ENCODE results near the gene TSPAN4. TPM values are rescaled to one million over a fixed set of nuclear protein-coding genes. Genes with fewer than 3 reads are reported as not detected.

The TSPAN4 gene
- total RNA-seq, 2 donors from 2014 or later, result 48.8 to 94.9 TPM

DNA sequence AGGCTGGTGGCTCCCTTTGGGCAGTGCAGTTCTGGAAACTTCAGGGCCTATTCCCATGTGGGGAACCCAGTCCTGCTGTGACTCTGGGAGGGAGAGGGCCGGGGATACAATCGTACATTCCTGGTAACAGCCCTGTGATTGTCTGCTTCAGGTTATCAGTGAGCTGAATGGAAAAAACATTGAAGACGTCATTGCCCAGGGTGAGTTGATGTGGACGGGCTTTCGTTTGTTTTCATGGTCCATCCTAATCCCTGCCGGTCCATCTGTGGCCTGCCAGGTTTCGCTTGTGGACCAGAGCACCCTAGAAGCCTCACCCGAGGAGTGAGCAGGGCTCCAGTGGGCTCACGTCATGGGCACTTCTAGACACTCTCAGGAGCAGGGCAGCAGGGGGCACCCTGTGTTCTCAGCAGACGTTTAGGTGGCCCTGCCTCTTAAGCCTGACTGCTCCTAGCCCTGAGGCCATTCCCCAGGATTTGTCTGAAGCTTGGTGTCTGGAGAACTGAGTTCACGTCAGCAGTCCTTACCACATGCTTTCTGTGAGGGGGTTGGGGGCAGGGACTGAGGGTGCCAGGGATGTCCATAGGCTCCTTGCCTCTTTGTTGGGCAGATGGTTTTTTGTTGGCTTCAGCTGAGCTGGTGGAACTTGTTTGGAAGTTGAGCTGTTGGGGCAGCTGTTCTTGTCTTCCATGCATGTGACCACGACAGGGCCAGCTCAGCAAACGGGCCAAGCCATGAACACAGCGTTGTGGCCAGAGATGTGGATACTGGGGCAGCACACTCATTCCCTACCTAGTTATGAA lies 31.0 kb upstream of the TSPAN4 start:
- WGBS, result 62% methylated on average over 14 of the region's 14 CpGs
- H3K36me3 ChIP-seq, result peaks cover 5 to 21% of the 10 kb centered on the region in 2 donors
- H3K27ac ChIP-seq, result no peak overlapping the region
- H3K9me3 ChIP-seq, result no peaks in the 10 kb centered on the region
- no peak for DNase-seq (ENCODE audit: low spot score)
- peaks cover 13% of the 10 kb centered on the region for H3K4me1 ChIP-seq (replicated peaks)
- H3K27me3 ChIP-seq (replicated peaks; ENCODE audit: insufficient read depth), result no peaks in the 10 kb centered on the region
- H3K4me3 ChIP-seq, result no peak overlapping the region
- no peak for TF ChIP-seq POLR2A (IDR thresholded peaks at IDR 0.05)
- TF ChIP-seq, protein P1, sequence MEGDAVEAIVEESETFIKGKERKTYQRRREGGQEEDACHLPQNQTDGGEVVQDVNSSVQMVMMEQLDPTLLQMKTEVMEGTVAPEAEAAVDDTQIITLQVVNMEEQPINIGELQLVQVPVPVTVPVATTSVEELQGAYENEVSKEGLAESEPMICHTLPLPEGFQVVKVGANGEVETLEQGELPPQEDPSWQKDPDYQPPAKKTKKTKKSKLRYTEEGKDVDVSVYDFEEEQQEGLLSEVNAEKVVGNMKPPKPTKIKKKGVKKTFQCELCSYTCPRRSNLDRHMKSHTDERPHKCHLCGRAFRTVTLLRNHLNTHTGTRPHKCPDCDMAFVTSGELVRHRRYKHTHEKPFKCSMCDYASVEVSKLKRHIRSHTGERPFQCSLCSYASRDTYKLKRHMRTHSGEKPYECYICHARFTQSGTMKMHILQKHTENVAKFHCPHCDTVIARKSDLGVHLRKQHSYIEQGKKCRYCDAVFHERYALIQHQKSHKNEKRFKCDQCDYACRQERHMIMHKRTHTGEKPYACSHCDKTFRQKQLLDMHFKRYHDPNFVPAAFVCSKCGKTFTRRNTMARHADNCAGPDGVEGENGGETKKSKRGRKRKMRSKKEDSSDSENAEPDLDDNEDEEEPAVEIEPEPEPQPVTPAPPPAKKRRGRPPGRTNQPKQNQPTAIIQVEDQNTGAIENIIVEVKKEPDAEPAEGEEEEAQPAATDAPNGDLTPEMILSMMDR (IDR thresholded peaks at IDR 0.05), result no peak
- no peak for TF ChIP-seq POLR2AphosphoS5 (IDR thresholded peaks at IDR 0.05)
- intact Hi-C loops (cut with DNase I), result no loop called here

DNA sequence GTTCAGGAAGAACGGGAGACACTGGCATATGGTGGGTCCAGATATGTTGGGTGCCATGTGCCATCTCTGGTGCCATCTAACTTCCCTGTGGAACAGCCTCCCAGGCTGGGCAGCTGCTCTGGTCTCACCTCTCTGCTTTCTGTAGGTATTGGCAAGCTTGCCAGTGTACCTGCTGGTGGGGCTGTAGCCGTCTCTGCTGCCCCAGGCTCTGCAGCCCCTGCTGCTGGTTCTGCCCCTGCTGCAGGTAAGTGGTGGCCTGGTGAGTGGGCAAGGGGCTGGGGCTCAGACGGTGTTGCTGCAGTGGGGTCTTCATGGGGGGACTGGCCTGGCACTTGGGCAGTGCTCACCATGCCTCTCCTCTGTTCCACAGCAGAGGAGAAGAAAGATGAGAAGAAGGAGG lies 30.3 kb upstream of the TSPAN4 start:
- Histone ChIP-seq H3K4me1 (replicated peaks) (peaks cover 13% of the 10 kb centered on the region), H3K27me3 (replicated peaks; ENCODE audit: insufficient read depth) (no peaks in the 10 kb centered on the region), H3K36me3 (peaks cover 5 to 21% of the 10 kb centered on the region in 2 donors), H3K4me3 (no peak overlapping the region), H3K27ac (no peak overlapping the region), H3K9me3 (no peaks in the 10 kb centered on the region)
- intact Hi-C loops (cut with DNase I), result no loop called here
- no peak for TF ChIP-seq POLR2AphosphoS5 (IDR thresholded peaks at IDR 0.05)
- no peak for DNase-seq (ENCODE audit: low spot score)
- 95% methylated on average over 3 of the region's 3 CpGs for WGBS

DNA sequence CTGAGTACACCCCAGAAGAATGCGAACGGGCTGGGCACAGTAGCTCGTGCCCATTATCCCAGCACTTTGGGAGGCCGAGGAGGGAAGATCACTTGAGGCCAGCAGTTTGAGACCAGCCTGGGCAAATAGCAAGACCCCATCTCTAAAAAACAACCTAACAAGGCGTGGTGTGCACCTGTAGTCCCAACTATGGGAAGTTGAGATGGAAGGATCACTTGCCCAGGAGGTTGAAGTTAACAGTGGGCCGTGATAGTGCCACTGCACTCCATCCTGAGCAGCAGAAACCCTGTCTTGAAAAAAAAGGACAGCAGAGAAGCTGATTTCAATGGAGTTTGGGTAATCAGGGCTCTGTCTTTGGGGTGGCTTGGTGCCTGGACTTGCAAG lies 29.6 kb upstream of the TSPAN4 start:
- H3K4me3 ChIP-seq, result no peak overlapping the region
- H3K27me3 ChIP-seq (replicated peaks; ENCODE audit: insufficient read depth), result no peaks in the 10 kb centered on the region
- TF ChIP-seq, protein P1 (IDR thresholded peaks at IDR 0.05), result no peak
- no peak for TF ChIP-seq POLR2A (IDR thresholded peaks at IDR 0.05)
- TF ChIP-seq POLR2AphosphoS5 (IDR thresholded peaks at IDR 0.05), result no peak
- 85% methylated on average over 6 of the region's 6 CpGs for WGBS
- intact Hi-C loops (cut with DNase I), result no loop called here
- H3K4me1 ChIP-seq (replicated peaks), result peaks cover 13% of the 10 kb centered on the region
- DNase-seq (ENCODE audit: low spot score), result no peak
- H3K36me3 ChIP-seq, result peaks cover 5 to 21% of the 10 kb centered on the region in 2 donors
- H3K27ac ChIP-seq, result no peak overlapping the region
- H3K9me3 ChIP-seq, result no peaks in the 10 kb centered on the region

DNA sequence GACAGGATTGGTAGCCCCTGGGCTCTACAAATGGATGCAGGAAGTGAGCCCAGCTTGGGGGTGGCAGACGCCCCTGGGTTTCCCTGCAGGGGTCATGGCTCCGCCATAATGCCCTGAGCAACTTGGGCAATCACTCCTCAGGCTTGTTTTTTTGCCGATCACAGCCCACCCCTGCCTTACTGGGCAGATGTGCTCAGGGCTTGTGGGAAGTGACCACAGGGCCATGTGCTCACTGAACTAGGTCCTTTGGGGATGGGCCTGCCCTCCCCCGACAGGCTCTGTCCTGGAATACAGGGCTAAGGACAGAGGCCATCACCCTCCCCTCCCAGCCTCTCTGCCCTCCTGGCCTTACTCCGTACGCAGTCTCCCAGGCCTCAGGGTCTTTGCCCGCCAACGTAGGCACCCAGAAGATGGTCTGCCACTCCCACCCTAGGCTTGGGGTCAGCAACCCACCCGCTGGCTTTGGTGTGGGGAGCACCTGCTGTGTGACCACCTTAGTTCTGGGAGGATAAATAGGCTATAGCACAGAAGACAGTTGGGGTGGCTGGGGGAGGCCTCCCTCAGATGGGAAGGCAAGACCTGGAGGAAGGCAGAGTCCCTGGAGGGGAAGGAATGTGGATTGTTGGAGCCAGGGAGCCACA lies 29.1 kb upstream of the TSPAN4 start:
- no peak overlapping the region for H3K27ac ChIP-seq
- H3K9me3 ChIP-seq, result no peaks in the 10 kb centered on the region
- H3K36me3 ChIP-seq, result peaks cover 5 to 21% of the 10 kb centered on the region in 2 donors
- H3K4me3 ChIP-seq, result no peak overlapping the region
- H3K4me1 ChIP-seq (replicated peaks), result peaks cover 13% of the 10 kb centered on the region
- no peaks in the 10 kb centered on the region for H3K27me3 ChIP-seq (replicated peaks; ENCODE audit: insufficient read depth)
- 81% methylated on average over 9 of the region's 9 CpGs for WGBS
- no peak for TF ChIP-seq POLR2AphosphoS5 (IDR thresholded peaks at IDR 0.05)
- DNase-seq (ENCODE audit: low spot score), result no peak
- intact Hi-C loops (cut with DNase I), result no loop called here

DNA sequence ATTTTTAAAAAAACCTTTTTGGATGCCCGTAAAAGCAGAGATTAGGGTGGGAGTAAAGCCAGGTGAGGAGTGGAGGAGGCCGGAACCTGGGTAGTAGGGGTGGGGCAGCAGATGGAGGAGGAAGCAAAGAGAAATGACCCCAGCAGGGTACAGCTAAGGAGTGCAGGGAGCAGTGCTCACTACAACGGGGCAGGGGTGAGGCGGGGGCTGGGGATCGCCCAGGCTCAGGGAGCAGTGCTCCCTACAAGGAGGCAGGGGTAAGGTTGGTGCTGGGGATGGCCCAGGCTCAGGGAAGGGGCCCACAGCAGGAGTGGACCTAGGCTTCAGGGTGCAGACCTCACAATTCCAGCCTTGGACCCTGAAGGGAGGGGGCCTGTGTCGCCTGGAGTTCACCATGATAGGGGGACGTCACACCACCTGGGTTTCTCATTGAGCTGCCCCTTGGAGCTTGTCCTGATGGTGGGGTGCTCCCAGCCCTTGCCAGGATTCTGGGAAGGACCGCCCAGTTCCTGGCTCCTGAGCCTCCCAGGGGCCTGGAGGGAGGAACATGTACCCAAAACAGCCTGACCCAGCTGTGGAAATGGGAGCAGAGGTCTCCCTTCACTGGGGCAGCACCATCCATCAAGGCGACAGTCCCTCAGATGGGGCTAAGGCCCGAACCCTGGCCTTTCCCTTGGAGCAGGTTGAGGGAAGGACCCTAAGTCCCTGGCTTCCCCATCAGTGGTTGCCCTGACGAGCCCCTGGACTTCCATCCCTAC lies 26.8 kb upstream of the TSPAN4 start:
- Histone ChIP-seq H3K36me3 (peaks cover 5 to 21% of the 10 kb centered on the region in 2 donors), H3K27ac (no peak overlapping the region), H3K4me1 (replicated peaks) (peaks cover 12% of the 10 kb centered on the region), H3K27me3 (replicated peaks; ENCODE audit: insufficient read depth) (no peaks in the 10 kb centered on the region), H3K4me3 (no peak overlapping the region), H3K9me3 (no peaks in the 10 kb centered on the region)
- WGBS, result 79% methylated on average over 11 of the region's 11 CpGs
- no peak for TF ChIP-seq POLR2A (IDR thresholded peaks at IDR 0.05)
- no peak for TF ChIP-seq POLR2AphosphoS5 (IDR thresholded peaks at IDR 0.05)
- TF ChIP-seq, protein P1 (IDR thresholded peaks at IDR 0.05), result no peak
- no peak for DNase-seq (ENCODE audit: low spot score)
- intact Hi-C loops (cut with DNase I), result no loop called here
